NCI-H526 (cell line): ENCODE data around the gene PCYOX1L.
A peak's percentile ranks its signal among the peaks of the same experiment; 100 is the strongest.

Source experiments
- DNase-seq, 2 experiments: peaks; one replicate each; lab custom pipeline; 2025; lab: John Stamatoyannopoulos, UW

PCYOX1L gene

GRCh38 chr5:149367972-149368645 lies 10.3 kb downstream of the PCYOX1L start:
- no peak for DNase-seq

- DNase-seq: no peak
These were observed 13.0 kb downstream of the PCYOX1L start for GRCh38 chr5:149370878-149371277.

- peak; percentile 41 to 77 for DNase-seq
These were observed 13.6 kb downstream of the PCYOX1L start for GRCh38 chr5:149371296-149371962.

- no peak for DNase-seq
These were observed 14.4 kb downstream of the PCYOX1L start for GRCh38 chr5:149372076-149372795.

- DNase-seq: no peak
These were observed 15.1 kb downstream of the PCYOX1L start for GRCh38 chr5:149372932-149373331.

DNA sequence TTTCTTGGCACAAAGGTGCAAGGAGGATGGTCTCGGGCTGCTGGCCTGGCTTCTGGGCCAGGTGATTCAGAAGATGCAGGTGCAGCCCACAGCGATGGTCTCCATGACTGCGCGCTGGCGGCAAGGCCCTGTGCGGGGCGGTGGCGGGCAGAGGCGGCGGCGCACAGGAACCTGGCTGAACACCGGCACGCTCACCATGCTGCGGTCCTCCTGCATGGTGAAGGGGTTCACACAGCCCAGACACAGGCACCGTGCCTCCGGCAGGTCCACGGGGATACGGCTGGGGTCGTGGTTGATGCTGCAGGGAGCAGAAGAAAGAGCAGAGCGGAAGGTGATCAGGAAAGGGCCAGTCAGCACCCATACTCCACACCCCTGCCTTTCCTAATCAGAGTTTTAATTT lies 16.5 kb downstream of the PCYOX1L start:
- no peak for DNase-seq

DNA sequence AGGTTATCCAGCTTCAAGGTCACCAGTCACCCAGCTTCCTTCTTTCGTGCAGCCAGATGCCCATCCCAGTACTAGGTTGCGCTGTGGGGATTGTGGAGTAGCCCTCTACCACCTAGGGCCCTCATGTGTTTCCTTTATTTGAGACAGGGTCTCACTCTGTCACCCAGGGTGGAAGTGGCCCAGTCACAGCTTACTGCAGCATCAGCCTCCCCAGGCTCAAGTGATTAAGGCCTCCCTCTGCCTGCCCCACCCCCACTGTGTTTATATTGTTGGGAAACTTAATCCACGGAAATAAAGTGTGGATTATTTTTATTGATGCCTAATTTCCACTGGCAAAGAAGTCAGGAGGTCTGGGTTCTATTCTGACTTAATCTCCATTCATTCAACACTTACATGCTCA lies 17.0 kb downstream of the PCYOX1L start:
- no peak for DNase-seq

GRCh38 chr5:149375434-149375833 lies 17.6 kb downstream of the PCYOX1L start:
- DNase-seq: no peak

GRCh38 chr5:149376104-149376503 lies 18.3 kb downstream of the PCYOX1L start:
- no peak for DNase-seq

- DNase-seq: no peak
These were observed 19.0 kb downstream of the PCYOX1L start for GRCh38 chr5:149376711-149377447.

- DNase-seq: no peak
These were observed 20.5 kb downstream of the PCYOX1L start for GRCh38 chr5:149378241-149378820.

GRCh38 chr5:149379177-149379761 lies 21.4 kb downstream of the PCYOX1L start, which contains the start of gene IL17B:
Gene IL17B (minus strand): TSS chr5:149379292. CDS start chr5:149379225, 67 bp downstream.
- DNase-seq: no peak

DNA sequence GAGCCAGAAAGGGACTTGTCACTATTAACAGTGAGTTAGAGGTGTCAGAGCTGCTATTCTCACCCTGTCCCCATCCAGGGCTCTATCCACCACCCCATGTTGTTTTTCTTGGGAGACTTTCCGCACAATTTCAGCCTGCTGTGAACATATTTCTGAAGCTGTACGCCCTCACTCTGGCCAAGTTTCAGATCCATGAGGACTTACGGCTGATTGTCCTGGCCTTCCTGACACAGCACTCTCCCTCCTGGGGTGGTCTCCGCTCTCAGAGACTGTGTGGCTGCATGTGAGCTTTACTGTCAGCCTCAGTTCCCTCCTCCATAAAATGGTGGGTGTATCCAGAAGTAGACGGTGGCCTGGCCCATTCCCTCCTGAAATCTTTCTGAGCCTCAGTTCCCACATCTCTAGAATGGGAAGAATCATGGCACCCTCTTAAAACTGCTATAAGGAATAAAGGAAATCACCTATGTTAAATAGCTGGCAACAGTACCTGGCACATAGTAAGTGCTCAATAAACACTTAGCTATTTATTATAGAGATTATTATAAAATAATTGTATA lies 22.1 kb downstream of the PCYOX1L start:
- DNase-seq: no peak

DNA sequence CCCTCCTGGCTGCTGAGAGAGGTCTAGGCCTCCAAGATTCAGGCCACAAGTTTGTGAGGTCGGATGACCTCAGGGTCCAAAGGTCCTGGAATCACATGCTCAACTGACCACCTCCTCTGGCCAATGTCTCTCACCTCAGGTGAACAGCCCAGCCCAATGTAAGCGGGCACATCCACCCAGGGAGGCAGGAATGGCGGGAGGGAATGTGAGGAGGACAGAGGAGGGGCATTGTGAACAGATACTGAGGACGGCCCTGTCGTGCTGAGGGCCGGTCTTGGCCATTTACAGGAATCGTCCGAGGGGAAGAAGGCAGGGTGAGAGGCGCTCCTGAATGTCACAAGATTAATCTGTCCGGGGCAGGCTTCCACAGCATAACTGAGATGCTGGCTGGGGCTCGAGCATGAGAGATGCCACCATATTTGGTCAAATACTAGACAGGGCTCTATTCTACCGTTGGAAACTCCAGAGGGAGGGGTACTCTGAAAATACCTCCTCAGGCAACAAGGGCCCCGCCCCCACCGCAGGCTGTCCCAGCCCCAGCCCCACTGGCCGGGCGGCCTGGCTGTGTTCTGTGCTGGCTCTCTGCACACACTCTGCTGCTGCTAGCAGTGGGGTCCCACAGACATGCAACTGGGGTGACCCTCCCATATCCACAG lies 22.7 kb downstream of the PCYOX1L start:
- DNase-seq: no peak

GRCh38 chr5:149381261-149381985 lies 23.6 kb downstream of the PCYOX1L start:
- no peak for DNase-seq

DNA sequence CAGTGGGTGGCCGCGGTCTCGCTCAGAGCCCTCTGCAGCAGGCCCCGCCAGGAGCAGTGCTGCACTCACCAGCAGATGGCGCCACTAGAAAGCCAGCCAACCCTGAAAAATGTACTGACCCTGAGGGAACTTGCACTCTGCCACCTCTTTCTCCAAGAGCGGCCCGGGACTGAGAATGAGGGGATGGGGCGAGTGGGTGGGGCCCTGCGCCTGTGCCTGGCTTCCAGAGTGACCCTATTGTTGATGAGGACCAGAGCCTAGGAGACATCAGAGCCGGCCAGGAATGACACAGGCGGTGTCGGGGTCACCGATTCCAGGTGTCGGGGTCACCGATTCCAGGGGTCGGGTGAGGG lies 24.1 kb downstream of the PCYOX1L start:
- DNase-seq: peak; percentile 18 to 71

DNA sequence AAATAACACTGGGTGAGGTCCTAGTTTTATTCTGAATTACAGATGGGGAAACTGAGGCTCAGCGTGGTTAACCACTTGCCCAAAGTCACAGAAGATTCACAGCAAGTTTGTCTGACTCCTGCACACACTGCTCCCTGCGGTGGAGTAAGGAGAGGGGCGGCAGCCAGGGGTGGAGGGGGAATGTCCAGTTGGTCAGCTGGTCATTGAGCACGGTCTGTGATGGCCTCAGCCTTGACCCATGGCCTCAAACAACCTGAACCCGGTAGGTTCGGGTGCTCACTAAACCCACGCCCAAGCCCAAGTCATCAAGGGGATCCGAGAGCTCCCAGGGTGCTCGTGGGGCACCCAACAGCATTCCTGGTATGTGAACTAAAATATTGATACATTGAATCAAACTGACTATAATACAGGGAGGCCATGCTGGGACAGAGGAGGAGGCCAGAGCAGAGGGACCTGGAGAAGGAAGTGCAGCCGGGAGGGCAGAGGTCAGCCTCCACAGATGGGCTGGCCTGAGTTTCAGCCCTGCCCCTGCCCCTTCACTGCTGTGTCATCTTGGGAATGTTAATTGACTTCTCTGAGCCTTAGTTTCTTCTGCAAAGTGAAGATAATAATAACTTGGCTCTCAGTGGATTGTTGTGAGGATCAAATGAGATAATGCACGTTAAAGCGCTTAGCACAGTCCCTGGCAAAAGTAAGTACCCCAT lies 24.8 kb downstream of the PCYOX1L start:
- DNase-seq: no peak

DNA sequence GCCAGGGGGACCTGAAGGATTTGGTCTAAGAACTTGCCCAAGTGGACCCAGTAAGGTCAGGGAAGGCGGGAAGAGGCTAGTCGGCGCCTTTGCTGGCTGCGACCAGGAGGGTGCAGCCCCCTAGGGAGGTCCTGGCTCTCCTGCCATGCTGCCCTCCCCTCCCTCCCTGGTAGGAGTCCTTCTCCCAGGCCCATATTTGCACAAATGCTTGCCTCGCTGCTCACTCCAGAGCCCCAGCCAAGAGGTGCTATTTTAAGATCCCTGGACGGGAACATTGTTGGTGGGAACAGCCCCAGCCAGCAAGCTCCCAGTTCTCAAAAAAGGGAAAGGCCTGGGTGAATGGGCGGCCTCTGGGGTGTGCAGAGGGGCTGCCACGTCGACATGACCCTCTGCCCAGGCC lies 25.6 kb downstream of the PCYOX1L start:
- DNase-seq: no peak

DNA sequence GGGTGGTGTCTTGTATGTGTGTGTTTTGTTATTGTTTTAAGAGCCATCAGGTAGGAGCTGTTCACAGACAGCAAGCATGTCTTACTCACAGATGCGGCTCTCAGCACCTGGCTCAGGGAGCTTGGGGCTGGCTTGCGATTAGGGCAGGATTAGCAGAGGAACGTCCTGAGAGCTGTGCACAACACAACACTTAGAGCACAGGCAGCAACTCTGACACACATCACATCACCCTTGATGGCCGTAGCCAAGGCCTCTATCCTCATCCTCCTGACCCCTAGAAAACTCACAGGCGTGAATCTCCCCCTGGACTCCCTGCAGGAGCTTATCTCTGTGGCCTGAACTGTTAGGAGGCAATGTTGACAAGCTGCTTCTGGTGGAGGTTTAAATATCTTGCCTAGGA lies 28.3 kb downstream of the PCYOX1L start:
- no peak for DNase-seq
